NB4 (cell line): ENCODE data around the gene CTRB1.

Source experiments
- MYC ChIP-seq: IDR thresholded peaks from 2 replicates; pipeline ENCODE4 v1.6.1; 2011; ENCODE audit warnings: low read depth, low read length
- POLR2A ChIP-seq: IDR thresholded peaks from 2 replicates; pipeline ENCODE4 v1.6.1; 2011; ENCODE audit warnings: mild to moderate bottlenecking; ENCODE audit not compliant: insufficient read length; ENCODE audit errors: extremely low read depth
- TF ChIP-seq, protein P1 (sequence below): IDR thresholded peaks from one replicate; pipeline ENCODE4 v1.5.1; 2012; ENCODE audit warnings: low read depth, low read length
- TF ChIP-seq, protein P2 (sequence below): IDR thresholded peaks from 2 replicates; pipeline ENCODE4 v1.6.1; 2011; ENCODE audit warnings: low read depth, low read length

DNA sequence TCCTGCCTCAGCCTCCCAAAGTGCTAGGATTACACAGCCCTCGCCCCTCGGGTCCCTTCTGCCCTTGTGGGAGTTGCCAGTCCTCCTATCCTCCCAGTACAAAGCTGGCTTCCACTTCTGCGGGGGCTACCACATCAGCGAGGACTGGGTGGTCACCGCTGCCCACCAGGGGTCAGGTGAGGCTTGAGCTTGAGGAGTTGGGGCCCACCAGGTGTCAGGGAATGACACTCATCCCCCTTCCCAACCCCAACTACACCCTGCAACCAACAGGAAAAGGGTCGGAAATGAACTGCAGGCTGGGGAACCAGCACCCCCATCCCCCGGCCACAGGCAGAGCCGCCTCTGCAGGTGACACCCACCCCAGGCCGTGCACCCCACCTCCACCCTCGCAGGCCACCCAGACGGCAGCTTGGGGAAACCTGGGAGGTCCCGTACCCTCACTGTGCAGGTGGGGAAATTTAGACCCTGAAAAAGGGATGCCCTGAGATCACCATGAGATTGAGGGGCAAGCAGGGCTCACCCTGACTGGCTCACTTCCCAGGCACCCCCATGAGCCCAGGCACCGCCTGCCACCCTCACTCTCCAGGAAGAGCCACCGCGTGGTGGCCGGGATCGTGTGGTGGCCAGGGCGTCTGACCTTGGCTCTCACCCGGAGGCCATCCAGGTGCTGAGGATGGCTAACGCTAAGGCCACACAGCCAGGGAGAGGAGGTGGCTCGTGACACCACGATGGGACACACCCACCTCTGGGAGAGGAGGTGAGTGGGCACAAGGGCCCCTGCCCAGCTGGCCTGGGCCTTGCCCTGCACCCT is 8.0 kb downstream of the CTRB1 start:
- TF ChIP-seq POLR2A, result no peak
- TF ChIP-seq, protein P1, sequence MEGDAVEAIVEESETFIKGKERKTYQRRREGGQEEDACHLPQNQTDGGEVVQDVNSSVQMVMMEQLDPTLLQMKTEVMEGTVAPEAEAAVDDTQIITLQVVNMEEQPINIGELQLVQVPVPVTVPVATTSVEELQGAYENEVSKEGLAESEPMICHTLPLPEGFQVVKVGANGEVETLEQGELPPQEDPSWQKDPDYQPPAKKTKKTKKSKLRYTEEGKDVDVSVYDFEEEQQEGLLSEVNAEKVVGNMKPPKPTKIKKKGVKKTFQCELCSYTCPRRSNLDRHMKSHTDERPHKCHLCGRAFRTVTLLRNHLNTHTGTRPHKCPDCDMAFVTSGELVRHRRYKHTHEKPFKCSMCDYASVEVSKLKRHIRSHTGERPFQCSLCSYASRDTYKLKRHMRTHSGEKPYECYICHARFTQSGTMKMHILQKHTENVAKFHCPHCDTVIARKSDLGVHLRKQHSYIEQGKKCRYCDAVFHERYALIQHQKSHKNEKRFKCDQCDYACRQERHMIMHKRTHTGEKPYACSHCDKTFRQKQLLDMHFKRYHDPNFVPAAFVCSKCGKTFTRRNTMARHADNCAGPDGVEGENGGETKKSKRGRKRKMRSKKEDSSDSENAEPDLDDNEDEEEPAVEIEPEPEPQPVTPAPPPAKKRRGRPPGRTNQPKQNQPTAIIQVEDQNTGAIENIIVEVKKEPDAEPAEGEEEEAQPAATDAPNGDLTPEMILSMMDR, result no peak
- TF ChIP-seq, protein P2, sequence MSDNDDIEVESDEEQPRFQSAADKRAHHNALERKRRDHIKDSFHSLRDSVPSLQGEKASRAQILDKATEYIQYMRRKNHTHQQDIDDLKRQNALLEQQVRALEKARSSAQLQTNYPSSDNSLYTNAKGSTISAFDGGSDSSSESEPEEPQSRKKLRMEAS, result no peak
- no peak for TF ChIP-seq MYC
